HG03575 (cell line): ENCODE results near the gene ADNP2.

Experiments
- ATAC-seq: cut with Tn5 transposase; IDR thresholded peaks from one replicate; pipeline ENCODE4 v1.9.1; 2021; ENCODE audit not compliant: unreplicated experiment, insufficient number of reproducible peaks, low FRiP score; ENCODE audit errors: extremely low read depth

Gene ADNP2

DNA sequence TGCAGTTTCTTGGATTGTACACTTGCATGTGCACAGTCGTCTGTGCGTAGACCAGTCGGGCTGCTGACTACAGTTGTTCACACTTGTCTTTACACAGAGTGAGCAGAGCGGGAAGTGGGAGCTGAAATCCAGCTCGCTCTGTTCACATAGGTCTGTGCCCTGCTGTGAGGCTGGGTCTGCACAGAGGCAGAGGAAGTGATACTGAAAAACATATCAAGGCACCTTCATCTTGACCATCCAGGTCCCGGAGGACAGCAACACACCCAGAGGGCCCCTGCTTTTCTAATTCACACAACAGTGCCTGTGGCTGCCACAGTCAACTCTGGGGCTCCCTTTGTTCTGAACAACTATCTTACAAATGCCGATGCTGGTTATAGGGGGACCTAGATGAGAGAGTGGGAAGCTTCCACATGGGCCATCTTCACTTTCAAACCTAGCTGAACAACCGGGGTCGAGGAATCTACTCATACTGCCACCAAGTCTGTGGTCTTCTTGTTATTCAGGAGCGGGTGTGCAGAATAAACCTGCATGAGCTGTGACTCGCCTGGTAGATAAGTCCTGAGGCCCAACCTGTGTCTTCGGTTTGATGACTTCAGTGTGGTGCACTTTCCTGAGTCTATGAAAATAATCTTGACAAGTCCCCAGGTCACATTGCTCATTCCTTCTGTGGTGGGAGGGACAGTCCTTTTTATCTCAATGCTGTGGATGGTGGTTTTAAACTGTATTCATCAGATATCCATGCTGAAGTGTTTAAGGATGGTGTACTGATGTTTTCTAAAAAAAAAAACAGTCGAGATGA, 3.5 kb upstream of the ADNP2 start:
- no peak for ATAC-seq

DNA sequence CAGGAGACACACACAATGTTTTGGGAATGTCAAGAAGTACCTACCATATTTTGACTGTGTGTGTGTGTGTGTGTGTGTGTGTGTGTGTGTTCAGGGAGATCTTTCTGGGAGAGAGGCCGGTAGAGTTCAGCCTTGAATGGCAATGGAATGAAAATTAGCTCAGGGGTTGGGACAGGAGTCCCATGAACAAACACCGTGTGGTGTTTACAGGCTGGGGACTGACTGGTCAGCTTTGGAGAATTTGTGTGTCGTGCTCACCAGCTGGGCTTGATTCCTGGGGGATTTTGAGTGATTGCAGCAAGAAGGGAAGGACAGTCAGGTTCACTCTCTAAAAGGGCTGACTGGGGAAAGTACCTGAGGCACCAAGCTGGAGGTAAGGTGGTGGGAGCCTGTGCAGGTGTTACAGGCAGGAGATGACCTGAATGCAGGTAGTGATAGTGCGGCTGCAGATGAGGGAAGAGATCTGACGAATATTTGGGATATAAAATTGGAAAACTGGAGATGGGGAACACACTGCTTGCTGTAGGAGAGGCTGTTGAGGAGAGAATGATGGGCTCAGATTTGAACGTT, 2.5 kb upstream of the ADNP2 start:
- no peak for ATAC-seq

DNA sequence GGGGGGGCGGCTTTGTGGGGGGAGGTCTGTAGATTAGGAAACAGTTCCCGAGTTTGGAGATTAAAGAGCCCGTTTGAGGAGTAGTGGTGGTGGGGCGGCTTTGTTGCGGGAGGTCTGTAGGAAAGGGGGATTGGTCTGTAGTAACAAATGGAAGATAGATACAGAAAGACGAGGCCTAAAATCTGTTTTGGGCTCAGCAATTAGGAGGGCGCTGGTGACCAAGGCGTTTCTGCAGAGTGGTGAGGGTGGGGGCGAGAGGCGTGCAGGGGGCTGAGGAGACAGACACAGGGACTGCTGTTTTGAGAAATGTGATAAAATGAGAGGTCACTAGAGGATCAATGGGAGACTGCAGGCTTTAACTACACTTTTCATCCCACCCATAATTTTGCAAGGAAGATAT, 1.6 kb upstream of the ADNP2 start:
- ATAC-seq = no peak

DNA sequence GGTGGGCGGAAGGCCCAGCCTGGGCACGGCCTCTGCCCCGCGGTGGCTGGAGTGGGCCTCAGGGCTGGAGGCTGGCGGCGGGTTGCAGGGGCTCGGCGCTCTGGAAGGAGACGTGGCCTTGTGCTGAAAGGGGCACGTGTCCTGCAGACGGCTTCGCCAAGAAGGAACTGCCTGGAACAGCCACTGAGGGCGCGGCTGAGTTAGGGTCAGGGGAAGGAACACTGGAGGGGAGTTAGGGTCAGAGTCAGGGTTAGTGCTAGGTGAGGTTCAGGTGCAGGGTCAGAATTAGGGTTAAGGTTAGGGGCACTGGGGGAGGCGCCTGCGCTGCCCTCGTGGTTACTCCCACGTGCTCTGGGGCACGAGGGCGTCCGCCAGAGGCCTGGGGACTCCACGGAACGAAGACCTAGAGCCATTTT, 933 bp upstream of the ADNP2 start:
- ATAC-seq = no peak

DNA sequence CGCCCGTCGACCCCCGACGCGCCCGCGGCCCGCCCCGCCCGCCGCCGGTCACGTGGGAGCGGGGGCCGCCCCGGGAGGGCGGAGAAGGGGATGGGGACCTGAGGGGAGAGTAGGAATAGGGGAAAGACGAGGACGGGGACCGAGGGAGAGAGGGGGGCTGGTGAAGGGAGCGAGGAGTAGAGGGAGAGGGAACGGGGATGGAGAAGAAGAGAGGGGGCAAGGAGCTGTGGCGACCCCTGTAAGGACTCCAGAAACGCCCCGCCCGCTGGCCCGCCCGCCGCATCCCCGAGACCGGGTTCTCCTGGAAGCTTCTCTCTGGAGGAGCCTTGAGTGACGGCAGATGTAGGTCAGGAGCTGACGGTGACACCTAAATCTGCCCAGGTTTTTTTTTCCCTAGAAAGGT, 615 bp downstream of the ADNP2 start:
- ATAC-seq = no peak

DNA sequence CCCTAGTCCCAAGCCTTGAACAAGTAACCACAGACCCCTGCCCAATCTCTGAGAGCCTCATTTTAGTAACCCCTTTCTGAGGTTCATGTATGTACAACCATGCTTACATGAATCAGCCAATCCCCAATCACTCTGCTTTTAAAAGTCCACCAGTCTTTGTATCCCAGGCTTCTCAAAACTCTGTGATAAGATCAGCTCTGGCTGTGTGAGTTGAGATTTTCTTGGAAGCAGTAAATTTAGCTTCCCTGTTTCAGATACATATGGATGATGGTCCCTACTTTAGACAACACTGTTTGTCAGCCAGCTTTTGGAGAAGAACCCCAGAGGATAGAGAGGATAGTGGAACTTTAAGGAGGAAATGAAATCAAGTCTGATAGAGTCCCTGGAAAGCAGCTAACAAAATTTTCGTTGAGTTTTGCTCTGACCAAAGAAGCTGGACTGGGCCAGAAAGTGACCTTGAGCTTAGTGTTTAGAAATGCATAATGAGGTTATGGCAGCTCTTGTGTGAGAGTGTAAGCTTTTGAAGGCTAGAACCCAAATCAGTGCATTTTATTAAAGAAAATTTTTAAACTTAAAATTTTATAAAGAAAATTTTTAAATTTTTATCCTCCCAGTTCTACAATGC, 3.7 kb downstream of the ADNP2 start:
- no peak for ATAC-seq

DNA sequence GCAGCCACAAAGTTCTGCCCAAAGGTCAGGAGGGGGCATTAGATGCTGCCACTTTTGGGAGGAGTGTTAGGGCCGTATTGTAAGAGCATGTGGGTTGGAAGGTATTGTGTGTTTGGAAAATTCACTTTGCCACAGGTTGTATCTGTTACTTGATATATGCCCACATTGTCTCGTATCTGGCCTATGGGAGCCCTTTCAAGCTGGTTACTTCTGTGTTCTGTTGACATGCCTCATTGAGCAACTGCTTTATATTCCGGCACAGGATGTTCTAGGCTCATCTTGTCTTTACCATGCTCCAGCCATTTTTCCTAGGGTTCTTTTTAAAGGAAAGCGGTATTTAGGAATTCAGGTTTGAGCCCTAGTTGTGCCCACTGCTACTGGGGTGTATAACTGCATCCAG, 6.0 kb downstream of the ADNP2 start:
- no peak for ATAC-seq

DNA sequence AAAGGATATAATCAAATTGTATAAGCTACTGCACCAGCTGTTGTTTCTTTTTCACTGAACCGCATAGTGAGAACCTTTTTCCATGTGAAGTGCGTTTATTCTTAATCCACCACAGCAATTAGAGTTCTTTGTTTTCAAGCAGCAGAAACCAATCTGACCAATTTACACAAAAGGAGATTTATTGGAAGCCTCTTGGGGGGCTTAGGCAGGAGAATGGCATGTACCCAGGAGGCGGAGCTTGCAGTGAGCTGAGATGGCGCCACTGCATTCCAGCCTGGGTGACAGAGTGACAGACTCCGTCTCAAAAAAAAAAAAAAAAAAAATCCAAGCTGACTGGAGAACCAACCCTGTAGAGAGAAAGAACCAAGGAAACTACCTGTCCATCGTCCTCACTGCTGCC, 10.0 kb downstream of the ADNP2 start:
- no peak for ATAC-seq

DNA sequence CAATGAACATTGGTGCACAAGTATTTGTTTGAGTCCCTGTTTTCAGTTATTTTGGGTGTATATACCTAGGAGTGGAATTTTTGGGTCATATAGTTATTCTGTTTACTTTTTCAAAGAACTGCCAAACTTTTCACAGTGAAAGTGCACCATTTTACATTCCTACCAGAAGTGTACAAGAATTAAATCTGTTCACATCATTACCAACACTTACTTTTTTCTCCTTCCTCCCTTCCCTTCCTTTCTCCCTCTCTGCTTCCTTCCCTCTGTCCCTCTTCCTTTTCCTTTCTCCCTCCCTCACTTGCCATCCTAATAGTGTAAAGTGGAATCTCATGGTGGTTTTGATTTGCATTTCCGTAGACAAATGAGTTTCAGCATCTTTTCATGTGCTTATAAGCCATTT, 11.9 kb downstream of the ADNP2 start:
- no peak for ATAC-seq

DNA sequence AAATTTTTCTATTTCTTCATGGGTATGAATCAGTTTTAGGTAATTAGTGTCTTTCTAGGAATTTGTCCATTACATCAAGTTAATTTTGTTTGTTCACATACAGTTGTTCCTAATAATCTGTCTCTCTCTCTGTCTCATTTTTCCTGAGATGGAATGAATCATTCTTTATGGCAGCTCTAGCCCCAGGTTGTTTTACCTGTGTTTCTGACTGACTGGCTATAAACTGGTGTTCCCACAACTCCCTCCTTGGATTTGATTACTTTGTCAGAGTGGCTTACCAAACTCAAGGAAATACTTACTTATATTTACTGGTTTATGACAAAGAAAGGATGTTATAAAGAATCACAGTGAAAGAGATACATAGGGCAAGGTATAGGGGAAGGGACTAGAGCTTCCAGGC, 15.1 kb downstream of the ADNP2 start:
- ATAC-seq = no peak

DNA sequence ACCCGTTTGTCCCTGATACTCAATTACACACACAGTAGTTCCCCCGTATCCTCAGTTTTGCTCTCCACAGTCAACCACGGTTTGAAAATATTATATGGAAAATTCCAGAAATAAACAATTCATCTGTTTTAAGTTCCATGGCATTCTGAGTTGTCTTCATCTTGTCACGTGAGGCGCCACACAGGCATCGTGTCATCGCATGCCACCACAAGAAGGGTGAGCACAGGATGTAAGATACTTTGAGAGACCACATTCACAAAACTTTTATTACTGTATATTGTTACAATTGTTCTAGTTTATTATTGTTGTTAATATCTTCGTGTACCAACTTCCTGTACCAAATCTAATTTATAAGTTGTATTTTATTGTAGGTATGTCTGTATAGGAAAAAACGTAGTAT, 17.7 kb downstream of the ADNP2 start:
- no peak for ATAC-seq

DNA sequence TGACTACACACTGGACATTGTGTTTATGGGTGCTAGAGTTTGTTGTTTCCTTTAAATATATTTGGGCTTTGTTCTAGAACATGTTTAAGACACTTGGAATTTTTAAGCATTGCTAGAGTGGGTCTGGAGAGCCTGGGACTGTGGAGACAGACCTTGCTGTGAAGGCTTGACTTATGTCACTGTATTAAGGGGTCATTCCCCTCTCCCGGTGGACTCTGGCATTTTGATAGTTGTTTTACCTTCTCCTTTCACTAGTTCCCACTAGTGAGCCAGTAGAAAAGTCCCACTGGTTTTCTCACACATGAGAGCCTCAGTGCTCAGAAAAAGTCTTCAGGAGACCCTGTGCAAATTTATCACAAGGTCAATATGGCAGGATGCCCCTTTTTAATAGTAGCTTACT, 18.6 kb downstream of the ADNP2 start:
- ATAC-seq = no peak

DNA sequence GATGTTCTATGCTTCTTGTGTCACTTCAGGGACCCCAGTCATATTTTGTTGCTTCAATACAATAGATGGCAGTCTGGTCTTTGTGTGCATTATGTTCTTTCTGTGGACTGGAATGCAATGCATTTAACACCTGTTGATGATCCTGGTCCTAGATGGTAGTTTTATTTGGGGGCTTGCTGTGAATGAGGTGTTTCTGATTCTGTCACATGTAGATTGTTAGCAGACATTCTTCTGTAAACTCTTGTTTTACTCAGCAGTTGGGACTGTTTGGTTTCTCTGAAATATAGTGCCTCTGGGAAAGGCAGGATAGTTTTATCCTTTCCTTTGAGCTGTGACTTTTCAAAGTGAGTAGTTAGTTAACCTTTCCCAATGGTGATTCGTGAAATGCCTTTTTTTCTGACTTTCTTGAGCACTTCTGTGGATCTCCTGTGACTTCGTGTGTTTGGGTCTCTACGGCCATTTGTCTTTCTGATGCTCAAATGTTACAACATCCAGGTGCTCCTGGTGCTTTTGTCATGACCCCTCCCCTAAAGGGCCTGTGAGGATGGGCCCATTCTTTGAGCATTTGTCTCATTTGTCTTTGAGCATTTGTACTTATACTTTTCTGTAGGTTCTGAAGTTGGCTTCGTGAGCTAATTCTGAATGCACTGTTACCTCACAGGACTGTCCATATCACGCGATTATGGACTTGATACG, 20.8 kb downstream of the ADNP2 start:
- ATAC-seq = no peak

DNA sequence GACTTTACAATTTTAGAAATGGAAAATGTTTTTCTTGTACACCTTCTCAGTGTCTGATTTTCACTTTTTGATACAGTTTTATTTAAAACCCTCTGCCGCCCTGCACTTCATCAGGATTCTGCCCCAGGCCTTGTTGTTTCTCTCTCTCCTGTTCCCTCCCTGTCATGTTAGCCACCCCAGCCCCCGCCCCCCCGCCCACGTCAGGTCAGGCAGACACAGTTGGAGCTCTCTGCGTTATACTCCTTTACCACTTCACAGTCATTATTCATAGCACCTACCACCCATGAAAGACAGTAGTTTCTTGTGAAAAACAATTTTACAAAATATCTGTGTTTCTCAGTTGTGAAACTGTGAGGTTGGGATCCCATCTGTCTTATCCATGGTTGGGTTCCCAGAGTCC, 21.5 kb downstream of the ADNP2 start:
- ATAC-seq = no peak

DNA sequence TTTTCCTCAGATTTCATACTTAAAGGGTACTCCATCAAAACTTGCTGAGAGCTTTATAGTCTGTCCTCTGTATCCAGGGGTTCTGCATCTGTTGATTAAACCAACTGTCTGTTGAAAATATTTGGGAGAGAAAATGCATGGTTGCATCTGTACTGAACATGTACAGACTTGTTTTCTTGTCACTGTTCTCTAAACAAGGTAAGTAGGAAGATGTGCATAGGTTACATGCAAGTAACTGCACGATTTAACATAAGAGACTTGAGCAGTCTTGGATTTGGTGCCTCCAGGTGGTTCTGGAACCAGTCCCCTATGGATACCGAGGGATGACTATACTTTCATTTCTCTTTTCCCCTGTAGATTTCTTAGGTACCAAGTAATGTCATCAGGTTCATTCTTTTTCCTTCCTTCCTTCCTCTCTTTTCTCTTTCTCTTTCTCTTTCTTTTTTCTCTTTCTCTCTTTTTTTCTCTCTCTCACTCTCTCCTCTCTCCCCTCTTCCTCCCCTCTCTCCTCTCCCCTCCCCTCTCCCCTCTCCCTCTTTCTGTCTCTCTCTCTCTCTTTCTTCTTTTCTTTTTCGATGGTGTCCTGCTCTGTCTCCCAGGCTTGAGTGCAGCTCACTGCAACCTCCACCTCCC, 23.2 kb downstream of the ADNP2 start:
- ATAC-seq = no peak

DNA sequence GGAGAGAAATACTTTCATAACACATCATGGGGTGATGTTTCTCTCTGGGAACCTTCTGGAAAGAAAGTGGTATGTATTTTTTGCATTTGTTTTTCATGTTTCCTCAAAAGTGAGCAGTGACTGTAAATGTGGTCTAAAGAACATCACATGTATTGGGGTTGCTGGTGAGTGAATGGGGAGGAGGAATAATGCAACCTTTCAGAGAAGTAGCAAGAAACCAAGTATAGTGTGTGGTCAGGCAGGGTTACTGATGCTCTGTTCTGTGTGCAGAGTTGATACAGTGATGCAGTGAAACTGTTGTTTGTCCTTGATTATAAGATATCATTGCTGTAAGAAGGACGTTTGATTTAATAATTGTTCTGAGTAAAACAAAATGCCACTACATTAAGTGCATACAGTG, 24.1 kb downstream of the ADNP2 start:
- no peak for ATAC-seq

DNA sequence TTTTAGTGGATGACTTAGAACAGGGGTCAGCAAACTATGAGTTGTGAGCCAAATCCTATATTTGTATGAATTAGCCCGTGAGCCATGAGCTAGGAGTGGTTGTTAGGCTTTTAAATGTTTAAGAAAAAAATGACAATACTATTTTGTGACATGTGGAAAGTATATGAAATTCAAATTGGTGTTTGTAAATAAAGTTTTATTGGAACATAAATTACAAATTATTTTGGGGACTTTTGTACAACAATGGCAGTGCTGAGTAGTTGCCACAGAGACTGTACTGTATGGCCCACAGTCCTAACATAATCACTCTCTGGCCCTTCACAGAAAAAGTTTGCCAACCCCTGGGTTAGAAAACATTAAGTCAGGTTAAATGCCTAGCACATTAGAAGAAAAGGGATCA, 26.1 kb downstream of the ADNP2 start:
- ATAC-seq = no peak

DNA sequence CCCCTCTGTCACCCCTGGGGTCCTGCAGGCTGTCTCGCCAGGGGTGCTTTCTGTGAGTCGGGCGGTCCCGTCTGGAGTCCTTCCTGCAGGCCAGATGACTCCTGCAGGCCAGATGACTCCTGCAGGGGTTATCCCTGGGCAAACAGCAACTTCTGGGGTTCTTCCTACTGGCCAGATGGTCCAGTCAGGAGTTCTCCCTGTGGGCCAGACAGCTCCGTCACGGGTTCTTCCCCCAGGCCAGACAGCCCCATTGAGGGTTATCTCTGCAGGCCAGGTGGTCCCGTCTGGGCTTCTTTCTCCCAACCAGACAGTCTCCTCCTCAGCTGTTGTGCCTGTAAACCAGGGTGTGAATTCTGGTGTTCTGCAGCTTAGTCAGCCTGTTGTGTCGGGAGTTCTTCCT, 27.6 kb downstream of the ADNP2 start:
- ATAC-seq = no peak

DNA sequence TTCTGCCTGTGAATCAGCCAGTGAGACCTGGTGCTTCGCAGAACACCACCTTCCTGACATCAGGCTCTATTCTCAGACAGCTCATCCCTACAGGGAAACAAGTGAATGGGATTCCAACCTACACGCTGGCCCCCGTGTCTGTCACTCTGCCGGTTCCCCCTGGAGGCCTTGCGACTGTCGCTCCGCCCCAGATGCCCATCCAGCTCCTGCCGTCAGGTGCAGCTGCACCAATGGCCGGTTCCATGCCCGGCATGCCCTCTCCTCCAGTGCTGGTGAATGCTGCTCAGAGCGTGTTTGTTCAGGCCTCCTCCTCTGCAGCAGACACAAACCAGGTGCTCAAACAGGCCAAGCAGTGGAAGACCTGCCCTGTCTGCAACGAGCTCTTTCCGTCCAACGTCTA, 28.1 kb downstream of the ADNP2 start:
- ATAC-seq = no peak

DNA sequence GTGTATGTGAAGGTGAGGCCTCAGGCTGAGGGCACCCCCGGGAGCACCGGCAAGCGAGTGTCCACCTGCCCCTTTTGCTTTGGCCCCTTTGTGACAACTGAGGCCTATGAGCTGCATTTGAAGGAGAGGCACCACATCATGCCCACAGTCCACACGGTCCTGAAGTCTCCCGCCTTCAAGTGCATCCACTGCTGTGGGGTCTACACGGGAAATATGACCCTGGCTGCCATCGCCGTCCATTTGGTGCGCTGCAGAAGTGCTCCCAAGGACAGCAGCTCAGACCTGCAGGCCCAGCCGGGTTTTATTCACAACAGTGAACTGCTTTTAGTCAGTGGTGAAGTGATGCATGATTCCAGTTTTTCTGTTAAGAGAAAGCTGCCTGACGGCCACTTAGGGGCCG, 28.9 kb downstream of the ADNP2 start:
- no peak for ATAC-seq
